HepG2 (cell line): ENCODE data around the gene CLNS1A. TPM values are rescaled to one million over a fixed set of nuclear protein-coding genes. Genes with fewer than 3 reads are reported as not detected.

ENCODE experiments used
- CENPT ChIP-seq: sonication (generic); formaldehyde crosslinking; IDR thresholded peaks from 2 replicates; pipeline ENCODE4 v1.8.0; 2022; ENCODE audit warnings: low read depth, mild to moderate bottlenecking, moderate library complexity, missing genetic modification reagents
- GATAD1 ChIP-seq: IDR thresholded peaks from 2 replicates; pipeline ENCODE4 v1.6.1; 2016; ENCODE audit warnings: missing genetic modification reagents, missing compliant biosample characterization
- JUNB ChIP-seq: sonication (generic); formaldehyde crosslinking; IDR thresholded peaks from 2 replicates; pipeline ENCODE4 v1.8.0; 2022; ENCODE audit warnings: missing genetic modification reagents, mild to moderate bottlenecking, borderline replicate concordance
- MED13 ChIP-seq: sonication (generic); formaldehyde crosslinking; IDR thresholded peaks from 2 replicates; pipeline ENCODE4 v1.5.0; 2020; ENCODE audit warnings: missing genetic modification reagents
- MXD3 ChIP-seq: IDR thresholded peaks from 2 replicates; pipeline ENCODE4 v1.6.1; 2016; ENCODE audit warnings: mild to moderate bottlenecking, missing biosample characterization, missing genetic modification reagents
- ZBTB7A ChIP-seq: sonication (generic); formaldehyde crosslinking; IDR thresholded peaks from 2 replicates; pipeline ENCODE4 v1.8.0; 2022; ENCODE audit warnings: mild to moderate bottlenecking, missing genetic modification reagents
- ZFP90 ChIP-seq: sonication (generic); formaldehyde crosslinking; IDR thresholded peaks from 2 replicates; pipeline ENCODE4 v1.8.0; 2022; ENCODE audit warnings: missing genetic modification reagents, mild to moderate bottlenecking, inconsistent platforms, borderline replicate concordance
- ZNF350 ChIP-seq: sonication (generic); formaldehyde crosslinking; IDR thresholded peaks from 2 replicates; pipeline ENCODE4 v1.4.0; 2020; ENCODE audit warnings: mild to moderate bottlenecking, low read depth, missing genetic modification reagents, borderline replicate concordance
- ZNF431 ChIP-seq: sonication (generic); formaldehyde crosslinking; IDR thresholded peaks from 2 replicates; pipeline ENCODE4 v1.9.0; 2022; ENCODE audit warnings: missing genetic modification reagents, low read depth, mild to moderate bottlenecking, borderline replicate concordance
- ZNF574 ChIP-seq: sonication (generic); formaldehyde crosslinking; IDR thresholded peaks from 2 replicates; pipeline ENCODE4 v1.4.0; 2020; ENCODE audit warnings: missing genetic modification reagents
- ZNF639 ChIP-seq: conservative IDR thresholded peaks from 2 replicates; pipeline ENCODE4 v1.6.1; 2018; ENCODE audit warnings: missing genetic modification reagents
- ZNF709 ChIP-seq: sonication (generic); formaldehyde crosslinking; IDR thresholded peaks from 2 replicates; pipeline ENCODE4 v1.5.0; 2020; ENCODE audit warnings: mild to moderate bottlenecking, missing genetic modification reagents
- polyA plus RNA-seq, 8 experiments: library from polyadenylated mRNA; depleted of rRNA in 3 of 8; stranded (reverse) in 7 of 8; unstranded in 1 of 8; fragments of >200 nt; fragmentation: Illumina TruSeq in 4 of 8; extraction: Trizol in 4 of 8; gene quantifications; 2 replicates each; pipeline versions ENCODE4 v1.2.1 to v1.2.3, GENCODE V29; 2011 to 2016; ENCODE audit warnings: low read depth in 4 of 8, missing spikeins in 1 of 8, mixed read lengths in 1 of 8; ENCODE audit not compliant: insufficient read depth in 1 of 8
- total RNA-seq, 5 experiments: library from RNA; depleted of rRNA; stranded (reverse); fragments of >200 nt; fragmentation: Illumina TruSeq; extraction: Trizol; gene quantifications; 2 replicates each; pipeline ENCODE4 v1.2.3, GENCODE V29; 2016; ENCODE audit warnings: low read depth in 1 of 5

Gene CLNS1A
- total and polyA plus RNA-seq, 2 of the 13 experiments (the other 11 are each of a cell fraction or from before 2014, with no cell fraction given): 158 to 219 TPM

- TF ChIP-seq ZBTB7A (CRISPR knock-in tag) (no peak; the same call in 1 of the 2 replicates), ZNF639 (CRISPR knock-in tag) (no peak), ZNF431 (CRISPR knock-in tag) (0 out of 2 replicates have a peak, but pooled peaks have one; percentile 33), ZNF574 (peak; percentile 72), JUNB (CRISPR knock-in tag) (no peak), GATAD1 (CRISPR knock-in tag) (peak; percentile 57; the same call in 1 of the 2 replicates), ZNF709 (CRISPR knock-in tag) (peak; percentile 76; the same call in 1 of the 2 replicates), MED13 (CRISPR knock-in tag) (peak; percentile 34; the same call in 1 of the 2 replicates), CENPT (0 out of 2 replicates have a peak, but pooled peaks have one; percentile 41), ZFP90 (peak; percentile 71; the same call in 1 of the 2 replicates), MXD3 (CRISPR knock-in tag) (peak; percentile 45), ZNF350 (CRISPR knock-in tag) (peak; percentile 71)
Measured at GRCh38 chr11:77589521-77590193, 47.9 kb downstream of the CLNS1A start, which contains the start of gene AQP11 (continued).
